HG02884 (cell line): Measurements from ENCODE around the gene RFX3.

ENCODE experiments used
- ATAC-seq: cut with Tn5 transposase; IDR thresholded peaks from one replicate; pipeline ENCODE4 v1.9.1; 2021; ENCODE audit warnings: mild to moderate bottlenecking, moderate library complexity; ENCODE audit not compliant: unreplicated experiment

The RFX3 gene

DNA sequence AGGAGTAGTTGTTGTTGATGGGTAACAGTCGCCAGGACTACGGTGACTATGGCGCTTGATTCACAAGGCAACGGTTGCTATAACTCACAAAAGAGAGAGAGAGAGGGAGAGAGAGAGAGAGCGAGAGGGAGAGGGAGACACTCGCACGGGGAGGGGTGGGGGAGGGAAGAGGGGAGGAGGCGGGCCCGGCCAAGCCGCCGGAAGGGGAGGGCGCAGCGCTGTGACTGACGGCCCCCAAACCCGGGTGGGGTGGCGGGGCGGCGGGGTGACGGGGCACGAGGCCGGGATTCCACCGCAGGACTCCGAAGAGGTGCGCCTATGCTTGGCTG lies at the start of gene RFX3:
RFX3 (minus strand) TSS at position 166 of the 329 bp plus-strand sequence. CDS start 130,413 bp downstream, outside the sequence.
- ATAC-seq: peak; percentile 44

DNA sequence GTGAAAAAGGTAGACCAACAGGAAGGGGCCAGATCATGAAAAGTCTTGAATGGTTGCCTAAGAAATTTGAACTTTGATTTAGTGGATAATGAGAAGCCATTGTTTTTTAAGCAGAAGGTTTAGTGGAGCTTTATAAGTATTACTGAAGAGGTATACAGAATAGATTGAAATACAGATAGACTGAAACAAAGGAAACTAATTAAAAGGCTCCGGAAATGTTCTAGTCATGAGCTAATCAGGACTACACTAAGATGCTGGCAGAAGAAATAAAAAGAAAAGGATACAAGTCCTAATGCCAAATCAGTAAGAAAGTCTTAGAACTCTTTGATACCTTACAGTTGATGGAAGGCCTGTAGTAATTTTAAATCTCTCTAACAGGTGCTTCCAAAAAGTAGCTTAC lies 45.7 kb upstream of the RFX3 start:
- no peak for ATAC-seq

DNA sequence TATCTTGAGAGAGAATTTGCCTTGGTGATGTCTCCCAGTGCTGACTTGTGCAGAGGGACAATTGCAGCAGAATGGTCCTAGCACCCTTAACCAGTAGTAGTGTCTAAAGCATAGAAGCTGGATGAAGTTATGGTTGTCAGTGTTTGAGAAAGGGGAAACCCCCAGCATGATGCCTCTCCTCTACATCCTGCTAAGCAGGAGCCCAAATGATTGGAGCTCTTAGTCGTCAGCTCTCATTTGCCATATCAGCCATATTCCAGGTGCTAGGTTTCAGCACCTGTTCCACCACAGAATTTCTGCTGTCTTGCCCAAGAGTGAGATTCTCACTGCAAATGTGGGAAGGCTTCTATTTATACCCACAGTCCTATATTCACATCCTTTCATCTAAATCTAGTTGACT lies 43.7 kb upstream of the RFX3 start:
- ATAC-seq: no peak

DNA sequence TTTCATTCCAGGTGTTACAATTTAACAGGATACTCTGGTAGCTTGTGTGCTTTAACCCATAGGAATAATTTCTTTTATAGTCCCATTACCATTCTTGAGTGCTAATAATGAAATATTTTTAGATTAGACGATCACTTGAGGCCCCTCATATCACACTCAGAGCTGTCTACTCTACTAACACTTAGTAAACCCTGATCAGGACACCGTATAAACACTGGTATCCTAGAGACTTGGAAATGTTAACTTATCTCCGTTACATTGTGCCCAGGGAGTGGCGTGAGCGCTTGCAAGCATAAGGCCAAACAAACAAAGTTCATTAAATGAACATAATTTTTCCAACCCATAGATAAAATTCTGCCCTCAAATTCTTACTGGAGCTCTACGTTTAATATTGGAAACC lies 42.2 kb upstream of the RFX3 start:
- no peak for ATAC-seq

DNA sequence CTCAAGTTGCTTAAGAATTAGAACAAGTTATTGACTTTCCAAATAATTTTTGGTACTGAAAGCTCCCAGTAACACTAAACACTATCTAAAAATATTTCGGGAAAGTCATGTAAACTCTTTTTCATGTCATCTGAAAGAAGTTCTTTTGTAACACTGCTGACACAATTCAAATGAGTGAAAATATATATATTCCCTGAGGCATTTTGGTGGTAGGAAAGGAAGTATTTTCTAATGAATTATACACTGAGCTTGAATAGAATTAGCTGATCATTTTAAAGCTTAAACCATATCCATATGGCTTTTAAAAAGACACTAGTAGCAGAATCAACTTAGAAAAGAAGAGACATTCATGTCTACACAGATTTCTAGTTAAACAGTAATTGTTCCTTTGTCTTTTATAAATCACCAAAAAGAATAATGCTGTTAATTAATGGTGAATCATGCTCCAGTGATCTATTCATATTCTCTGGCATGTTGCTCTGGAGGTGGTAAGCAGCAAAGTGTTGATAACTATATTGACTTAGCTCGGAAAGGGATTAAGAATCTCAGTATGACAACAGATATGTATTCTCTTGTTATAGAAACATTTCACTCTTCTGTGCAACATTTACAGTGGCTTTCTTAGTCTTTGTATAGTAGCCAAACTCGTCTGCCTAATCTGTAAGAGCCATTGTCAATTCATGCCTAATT lies 27.4 kb upstream of the RFX3 start:
- ATAC-seq: no peak

DNA sequence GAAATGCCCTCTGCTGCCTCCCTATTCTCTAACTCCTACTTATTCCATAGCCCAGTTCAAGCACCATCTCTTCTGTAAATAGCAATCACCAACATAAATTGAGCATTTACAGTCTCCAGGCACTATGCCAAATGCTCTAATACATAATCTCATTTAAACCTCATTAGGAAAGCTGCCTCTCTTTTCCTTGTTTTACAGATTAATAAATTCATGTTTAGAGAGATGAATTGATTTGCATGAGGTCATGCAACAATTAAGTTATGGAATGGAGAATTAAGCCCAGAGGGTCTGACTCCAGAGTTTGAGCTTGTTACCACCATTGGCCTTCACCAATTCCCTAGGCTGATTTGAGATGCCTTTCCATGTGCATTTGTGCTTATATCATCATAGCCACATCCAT lies 23.4 kb upstream of the RFX3 start:
- ATAC-seq: no peak

DNA sequence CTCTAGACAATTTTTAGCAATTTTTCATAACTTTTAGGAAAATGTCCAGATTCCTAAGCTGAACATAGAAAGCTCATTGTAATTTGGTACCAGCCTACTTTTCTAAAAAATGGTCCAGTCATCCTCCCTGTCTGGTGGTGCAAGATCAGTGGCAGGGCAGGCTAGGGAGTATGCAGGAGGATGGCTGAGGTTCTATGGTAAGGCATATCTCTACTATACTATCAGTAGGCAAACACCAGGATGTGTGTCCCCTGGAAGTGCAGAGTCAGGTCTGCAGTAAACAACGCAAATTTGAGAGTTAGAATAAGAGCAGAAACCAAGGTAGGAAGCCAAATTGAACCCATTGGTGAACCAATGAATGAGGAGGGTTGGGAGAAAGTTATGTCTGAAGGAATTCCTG lies 22.8 kb upstream of the RFX3 start:
- no peak for ATAC-seq

DNA sequence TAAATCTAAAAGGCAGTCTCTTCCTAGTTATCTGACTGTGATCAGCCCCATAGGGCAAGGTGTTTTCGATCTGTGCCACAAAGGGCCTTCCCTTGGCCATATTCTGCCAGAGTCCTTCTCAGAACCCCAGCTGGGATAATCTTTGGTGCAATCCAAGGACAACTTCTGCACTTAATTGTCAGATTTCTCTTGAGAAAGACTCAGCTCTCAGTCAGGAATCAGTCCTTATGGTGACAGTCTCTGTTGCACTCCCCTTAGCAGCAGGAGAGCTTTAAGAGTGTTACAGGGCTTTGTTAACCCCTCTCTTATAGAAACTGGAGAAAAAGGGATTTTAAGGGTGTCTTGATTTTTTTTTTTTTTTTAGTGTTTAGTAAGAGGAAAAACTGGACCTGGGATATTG lies 15.4 kb upstream of the RFX3 start:
- ATAC-seq: no peak

DNA sequence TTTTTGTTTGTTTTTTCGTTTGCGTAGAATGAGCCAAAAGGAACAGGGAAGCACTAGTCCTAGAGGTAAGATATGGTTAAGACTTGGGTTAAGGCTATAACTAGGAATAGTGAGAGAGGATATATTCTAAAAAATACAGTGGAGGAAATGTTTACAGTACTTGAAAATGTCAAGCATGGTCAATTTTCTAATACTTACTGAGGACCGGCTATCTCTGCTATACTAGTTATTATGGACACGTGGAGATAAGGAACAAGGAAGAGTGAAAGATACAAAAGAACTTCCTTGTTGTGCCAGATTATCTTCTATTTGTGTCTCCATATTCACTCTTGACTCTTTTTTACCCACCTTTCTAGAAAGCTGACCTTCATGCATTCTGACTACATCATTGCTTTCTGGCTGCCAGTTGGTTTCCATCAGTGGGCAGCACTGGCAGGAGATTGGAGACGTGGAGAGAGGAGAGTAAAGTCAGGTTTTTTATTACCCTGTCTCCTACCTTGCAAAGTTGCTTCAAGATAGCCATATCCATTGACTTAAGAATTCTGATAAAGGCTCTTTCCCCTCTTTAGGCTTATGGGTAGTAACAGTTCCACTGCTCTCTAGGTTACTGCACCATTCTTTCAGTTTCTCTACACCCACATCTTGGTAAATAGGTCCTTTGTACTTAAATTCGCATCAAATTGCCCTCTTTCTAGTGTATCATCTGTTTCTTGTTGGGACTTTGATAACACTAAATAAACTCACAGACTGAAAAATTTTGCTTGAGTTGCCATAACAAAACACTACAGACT lies 9.0 kb upstream of the RFX3 start:
- no peak for ATAC-seq

DNA sequence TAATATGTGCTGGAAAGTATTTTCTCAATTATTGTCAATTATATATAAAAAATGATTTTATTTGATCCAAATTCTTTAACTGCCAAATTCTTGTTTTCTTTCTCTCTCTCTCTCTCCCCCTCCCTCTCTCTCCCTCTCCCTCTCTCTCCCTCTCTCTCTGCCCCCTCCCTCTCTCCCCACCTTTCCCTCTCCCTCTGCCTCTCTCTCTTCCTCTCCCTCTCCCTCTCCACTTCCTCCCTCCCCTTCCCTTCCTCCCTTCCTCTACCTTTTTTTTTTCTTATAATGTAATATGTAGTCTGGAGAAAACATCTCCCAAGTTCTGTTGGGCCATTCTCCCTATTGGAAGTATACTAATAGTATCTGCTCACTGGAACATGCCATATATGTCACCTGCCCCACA lies 6.4 kb upstream of the RFX3 start:
- no peak for ATAC-seq

DNA sequence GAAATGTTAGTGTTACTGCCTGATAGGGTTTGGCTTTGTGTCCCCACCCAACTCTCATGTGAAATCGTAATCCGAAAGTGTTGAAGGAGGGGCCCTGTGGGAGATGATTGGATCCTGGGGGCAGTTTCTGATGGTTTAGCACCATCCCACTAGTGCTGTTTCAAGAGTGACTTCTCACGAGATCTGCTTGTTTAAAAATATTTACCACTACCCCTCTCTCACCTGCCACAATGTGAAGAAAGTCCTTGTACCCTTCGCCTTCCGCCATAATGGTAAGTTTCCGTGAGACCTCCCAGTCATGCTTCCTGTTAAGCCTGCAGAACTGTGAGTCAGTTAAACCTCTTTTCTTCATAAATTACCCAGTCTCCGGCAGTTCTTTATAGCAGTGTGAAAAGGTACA lies 2.6 kb upstream of the RFX3 start:
- no peak for ATAC-seq

DNA sequence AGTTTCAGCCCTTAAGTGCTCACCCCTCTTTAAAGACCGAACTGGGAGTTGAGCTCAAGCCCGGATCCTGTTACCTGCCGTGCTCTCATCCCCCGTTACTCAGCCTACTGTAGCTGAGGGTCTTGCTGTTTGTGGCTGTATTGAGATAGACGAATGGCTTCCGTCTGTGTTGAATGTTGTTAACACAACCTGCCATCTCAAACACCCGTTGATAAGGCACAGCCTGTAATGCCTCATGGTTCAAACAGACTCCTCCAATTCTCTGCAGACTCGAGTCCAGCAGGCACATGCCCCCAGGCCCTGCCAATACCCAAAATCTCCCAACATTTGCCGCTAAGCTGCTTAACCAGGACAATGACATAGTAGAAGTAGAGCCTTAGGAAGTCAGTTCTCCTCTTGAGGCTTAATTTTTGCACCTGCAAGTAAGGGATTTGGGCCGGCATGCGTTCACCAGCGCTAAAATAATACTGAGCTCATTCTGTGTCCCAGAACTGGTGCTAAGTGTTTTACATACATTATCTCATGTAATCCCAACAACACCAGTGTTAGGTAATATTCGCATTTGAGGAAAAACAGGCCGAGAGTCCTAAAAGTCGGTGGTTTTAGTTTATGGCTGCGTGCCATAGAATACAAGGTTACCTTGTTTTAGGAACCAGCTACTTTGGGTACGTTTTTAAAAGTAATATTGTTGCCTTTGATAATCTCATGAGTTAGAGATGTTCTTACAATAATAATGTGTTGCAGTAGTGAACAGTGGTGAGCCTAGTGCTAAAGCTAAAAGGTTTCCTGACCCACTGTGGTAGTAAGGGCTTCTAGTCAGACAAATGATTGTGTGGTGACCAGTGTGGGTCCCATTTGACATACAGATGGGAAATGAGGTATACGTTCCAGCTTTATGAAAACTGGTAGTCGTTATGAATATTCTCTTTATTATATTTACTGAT lies 1.5 kb upstream of the RFX3 start:
- peak; percentile 3 for ATAC-seq

DNA sequence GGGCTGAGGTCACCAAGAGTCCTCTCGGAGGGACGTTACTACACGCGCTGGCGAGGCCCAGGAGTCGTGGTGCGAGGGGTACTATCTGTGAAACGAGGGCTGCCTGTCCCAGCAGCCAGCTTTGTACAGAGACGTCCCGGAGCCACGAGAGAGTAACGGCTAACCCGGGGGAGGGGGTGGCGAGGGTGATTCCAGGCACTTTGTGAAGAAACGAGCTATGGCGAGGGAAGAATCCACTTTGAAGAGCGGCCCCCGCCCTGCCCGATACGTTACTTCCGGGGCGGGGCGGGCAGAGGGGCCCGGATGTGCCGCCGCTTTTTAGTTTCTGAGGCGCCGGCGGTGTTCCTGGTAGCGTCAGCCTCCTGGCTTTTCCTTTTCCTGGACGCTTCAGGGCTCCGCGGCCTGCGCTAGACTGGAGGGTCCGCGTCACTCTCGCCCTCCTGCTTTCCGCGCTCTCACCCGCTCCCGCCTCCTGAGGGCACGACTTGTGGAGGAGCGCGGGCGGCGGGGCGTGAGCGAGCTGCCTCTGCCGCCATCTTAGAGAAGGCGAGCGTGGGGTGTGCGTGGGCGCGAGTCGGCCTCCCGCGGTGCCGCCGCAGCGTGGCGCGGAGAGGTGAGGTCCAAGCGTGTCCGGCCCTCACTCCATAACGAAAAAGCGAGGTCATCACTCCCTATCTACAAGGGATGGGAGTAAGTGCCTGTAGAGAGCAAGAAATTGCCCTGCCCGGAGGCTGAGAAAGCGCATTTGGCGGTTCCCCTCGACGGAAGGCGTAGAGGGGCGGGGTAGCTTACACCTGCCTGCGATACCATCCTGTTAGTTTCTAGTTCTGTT lies 580 bp upstream of the RFX3 start:
- peak; percentile 49 for ATAC-seq

DNA sequence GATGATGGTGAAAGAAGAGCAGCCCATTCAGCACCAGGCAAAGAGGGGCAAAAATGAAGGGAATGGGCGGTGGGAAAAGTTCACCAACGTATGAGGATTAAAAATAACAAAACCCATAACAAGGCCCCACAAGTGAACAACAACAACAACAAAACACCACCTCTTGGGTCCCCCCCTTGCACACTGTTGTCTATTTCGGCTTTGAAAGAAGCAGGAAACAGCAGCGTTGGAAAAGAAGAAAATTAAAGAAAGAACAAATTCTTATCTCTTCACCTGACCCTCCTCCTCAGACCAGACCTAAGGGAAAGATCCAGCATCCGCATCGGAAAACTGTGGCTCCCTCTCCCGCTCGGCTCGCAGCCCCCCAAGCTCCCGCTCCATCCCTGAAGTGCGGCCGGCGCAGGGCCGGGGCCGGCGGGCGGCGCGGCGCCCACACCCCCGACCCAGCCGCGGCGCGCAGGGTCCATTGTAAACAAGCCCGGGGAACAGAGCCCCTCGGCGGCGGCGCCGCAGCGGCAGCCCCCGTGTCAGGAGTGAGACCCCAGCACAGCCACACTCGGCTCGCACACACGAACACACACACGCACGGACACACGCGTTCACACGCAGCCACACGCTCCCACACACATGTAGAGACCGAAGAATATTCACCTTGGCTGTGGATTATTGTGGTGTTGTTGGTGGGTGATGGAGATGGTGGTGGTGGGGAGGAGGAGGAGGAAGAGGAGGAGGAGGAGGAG lies 535 bp downstream of the RFX3 start:
- ATAC-seq: no peak

DNA sequence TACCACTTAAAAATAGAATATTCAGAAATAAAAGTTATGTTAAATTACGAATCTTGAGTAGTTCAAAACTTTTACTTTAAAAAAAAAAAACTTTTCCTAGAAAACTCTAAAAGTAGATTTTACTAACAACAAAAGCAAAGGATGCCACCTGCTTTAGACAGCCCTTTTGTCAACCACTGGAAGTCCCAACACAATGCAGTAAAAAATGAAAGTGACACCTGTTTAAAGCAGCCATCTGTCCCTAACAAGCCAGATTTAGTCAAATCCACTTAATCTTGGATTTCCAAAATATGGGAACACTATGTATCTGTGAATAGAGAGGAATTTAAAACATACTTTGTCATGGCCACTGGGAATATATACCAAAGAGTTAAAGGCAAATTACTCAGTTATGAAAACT lies 3.8 kb downstream of the RFX3 start:
- no peak for ATAC-seq

DNA sequence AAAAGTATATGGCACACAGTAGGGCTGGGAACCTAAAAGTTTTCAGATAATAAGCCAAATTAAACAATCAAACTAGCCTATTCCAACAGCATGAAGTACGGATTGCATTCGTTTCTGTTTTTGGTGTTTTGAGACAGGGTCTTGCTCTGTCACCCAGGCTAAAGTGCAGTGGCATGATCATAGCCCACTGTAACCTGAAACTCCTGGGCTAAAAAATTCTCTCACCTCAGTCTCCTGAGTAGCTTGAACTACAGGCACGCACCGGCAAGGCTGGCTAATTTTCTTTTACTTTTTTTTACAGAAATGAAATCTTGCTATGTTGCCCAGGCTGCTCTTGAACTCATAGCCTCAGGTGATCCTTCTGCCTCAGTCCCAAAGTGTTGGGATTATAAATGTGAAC lies 5.2 kb downstream of the RFX3 start:
- ATAC-seq: no peak

DNA sequence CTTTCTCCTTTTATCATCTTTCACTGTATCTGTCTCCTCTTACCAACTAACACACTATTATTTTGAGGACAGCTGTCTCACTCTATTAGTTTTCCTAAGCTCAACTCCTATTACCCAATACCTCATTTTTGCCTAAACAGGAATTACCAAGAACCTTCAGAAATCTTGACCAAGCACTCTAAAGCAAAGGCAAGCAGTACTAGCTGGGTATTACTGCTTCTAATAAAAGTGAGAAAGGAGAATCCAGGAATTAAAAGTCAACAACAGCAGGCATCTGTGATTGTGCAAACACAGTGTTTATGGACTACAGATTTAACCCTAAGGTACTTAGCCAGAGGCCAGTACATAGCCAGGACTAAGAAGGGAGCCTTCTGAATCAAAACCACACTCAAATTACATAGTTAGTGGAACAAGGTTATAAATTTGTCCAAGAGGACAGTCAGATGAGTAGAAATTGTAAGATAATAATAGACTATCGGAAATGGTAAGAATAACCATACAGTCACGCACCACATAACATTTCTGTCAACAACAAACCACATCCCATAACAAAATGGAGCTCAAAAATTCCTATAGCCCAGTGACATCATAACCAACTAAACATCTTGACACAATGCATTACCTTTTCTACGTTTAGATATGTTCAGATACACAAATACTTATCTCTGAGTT lies 8.3 kb downstream of the RFX3 start:
- no peak for ATAC-seq

DNA sequence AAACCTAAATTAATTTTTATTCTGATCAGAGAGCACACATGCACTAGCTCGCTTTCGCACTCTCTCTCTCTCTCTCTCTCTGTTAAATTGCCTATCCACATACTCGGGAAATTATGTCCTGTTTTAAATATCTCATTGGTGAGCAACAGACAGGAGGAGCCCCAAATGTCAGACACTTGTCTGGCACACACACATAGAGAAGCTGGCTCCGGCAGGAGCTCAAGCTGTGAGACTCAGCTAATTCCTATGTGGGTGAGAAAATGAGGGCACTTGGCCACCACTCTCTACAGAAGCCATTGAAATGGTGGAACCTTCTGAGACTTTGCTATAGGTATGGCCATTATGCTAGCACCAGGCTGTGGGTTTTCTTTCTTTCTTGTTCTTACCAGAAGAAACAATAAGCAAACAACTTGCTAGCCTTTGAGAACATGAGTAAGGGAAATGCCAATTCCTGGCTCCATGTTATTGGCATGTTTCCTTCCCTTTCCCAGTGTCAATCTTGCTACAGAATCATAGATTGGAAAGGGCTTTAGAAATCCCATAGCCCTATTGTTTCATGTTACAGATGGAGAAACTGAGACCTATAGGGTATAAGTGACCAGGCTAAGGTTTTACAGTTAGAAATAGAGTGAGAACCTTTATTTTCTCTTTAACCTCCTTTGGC lies 9.0 kb downstream of the RFX3 start:
- ATAC-seq: no peak

DNA sequence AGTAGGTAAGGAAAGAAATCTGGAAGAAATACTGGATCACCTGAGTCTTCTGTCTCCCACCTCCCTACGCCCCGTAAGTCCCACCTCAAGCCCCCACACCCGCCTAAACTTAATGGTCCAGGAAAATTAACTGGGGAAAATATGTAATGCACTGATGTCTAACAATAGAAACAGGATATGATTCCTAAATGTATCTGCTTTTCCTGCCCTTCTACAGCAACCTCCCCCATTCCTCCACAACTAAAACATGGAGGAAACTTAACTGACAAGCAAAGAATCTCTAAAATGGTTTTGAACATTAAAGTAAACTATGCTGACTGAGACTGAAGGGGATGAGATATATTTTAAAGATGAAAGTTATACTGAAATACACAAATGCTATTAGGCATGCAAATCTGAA lies 10.4 kb downstream of the RFX3 start:
- ATAC-seq: no peak
